Right ventricle myocardium inferior (tissue), 1 donor: Measurements from ENCODE around the gene CSNK1D. TPM values are rescaled to one million over a fixed set of nuclear protein-coding genes. Genes with fewer than 3 reads are reported as not detected.

Experiments
- ATAC-seq: fragments of 200-7000 bp; cut with Tn5 transposase; one replicate; pipeline ENCODE4 v1.9.1; 2020; ENCODE audit warnings: mild to moderate bottlenecking, moderate library complexity
- DNase-seq: peaks from one replicate; pipeline ENCODE4 v3.0.0; 2021; ENCODE audit errors: missing footprints
- intact Hi-C: fragments of 100-400 bp; cut with DNase I; formaldehyde crosslinking; loops from one replicate; pipeline ENCODE4 v1.11.0; 2022
- total RNA-seq: library from RNA; stranded (reverse); fragmentation: NEBNext Ultra II Directional; extraction: Animal tissue kit (Norgen Biotek cat#: 25700); gene quantifications from one replicate; pipeline ENCODE4 v1.2.1, GENCODE V29; 2021
- donor health status: DM: no; HTN: yes; CAD: no; lungs with severe emphysema.

The CSNK1D gene
- total RNA-seq, 1 donor from 2014 or later: 62.6 TPM

DNA sequence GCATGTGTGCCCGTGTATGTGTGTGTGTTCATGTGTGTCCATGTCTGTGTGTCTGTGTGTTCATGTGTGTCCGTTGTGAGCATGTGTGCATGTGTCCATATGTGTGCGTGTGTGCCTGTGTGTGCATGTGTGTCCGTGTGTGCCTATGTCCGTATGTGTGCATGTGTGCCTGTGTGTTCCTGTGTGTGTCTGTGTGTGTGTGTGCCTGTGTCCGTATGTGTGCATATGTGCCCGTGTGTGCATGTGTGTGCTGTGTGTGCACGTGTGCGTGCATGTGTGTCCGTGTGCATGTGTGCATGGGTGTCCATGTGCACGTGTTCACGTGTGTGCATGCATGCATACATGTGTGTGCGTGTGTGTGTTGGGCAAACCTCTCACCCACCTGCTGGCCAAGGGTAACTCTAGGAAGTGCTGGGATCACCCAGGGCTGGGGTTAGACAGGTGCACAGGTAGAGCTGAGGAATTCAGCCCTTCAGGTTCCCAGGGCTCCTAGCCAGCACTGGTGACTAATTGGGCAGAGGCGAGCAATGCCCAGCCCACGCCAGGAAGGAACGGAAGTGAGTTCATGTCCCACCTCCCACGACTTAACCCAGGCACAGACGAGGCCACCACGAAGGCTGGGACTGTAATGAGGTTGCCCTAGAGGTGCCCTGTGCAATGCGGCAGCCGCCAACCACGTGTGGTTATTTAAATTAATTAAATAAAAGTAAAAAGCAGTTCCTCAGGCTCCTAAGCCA, 8.2 kb upstream of the CSNK1D start:
- intact Hi-C loops: no loop called here
- DNase-seq (peak; percentile 51), ATAC-seq (no peak)

DNA sequence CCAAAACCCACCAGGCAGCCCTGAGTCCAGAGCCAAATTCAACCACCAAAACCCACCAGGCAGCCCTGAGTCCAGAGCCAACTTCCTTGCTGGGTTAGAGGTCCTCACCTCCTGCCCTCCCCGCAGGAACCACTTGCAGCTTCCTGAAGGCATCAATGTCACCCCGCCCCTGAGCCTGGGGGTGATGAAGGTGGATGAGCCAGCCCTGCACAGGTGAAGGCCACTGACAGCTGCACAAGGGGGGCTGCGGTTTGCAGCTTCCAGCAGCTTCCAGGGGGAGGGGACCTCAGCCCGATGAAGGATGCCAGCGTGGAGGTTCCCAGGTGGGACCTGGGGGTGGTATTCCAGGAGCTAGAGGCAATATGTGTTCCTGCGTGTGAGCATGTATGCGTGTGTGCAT, 7.6 kb upstream of the CSNK1D start:
- DNase-seq: peak; percentile 37
- intact Hi-C loops: no loop called here
- no peak for ATAC-seq

DNA sequence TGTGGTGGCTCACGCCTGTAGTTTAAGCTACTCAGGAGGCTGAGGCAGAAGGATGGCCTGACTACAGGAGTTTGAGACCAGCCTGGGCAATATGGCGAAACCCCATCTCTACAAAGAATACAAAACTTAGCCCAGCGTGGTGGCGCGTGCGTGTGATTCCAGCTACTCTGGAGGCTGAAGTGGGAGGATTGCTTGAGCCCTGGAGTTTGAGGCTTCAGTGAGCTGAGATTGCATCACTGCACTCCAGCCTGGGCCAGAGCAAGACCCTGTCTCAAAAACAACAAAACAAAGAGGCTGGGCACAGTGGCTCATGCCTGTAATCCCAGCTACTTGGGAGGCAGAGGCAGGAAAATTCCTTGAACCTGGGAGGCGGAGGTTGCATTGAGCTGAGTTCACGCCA, 7.0 kb upstream of the CSNK1D start:
- DNase-seq (peak; percentile 31), ATAC-seq (no peak)
- intact Hi-C loops: no loop called here

DNA sequence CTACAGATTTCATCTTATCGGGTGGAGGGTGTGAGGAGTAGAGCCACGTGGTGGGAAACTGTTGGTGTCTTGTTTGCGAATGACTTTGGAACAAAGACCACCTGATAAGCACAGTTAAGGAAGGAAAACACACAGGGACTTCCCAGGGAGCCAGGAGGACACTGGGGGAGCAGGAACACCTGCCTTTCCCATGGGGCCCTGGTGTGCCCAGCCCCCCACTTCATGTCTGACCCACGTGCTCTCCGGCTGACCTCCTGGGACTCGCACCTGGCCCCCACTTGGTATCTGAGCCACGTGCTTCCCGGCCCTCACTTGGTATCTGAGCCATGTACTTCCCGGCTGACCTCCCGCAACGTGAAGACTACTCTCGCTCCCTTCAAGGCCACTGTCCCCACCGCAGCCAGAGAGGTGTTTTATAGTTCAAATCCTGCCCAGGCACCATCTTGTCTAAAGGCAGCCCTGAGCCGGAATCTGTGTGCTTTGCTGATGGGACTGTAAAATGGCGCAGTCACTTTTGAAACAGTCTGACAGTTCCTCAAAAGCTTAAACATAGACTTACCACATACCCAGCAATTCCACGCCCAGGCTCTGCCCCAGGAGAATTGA, 5.4 kb upstream of the CSNK1D start:
- peak; percentile 66 for DNase-seq
- ATAC-seq: no peak
- intact Hi-C loops: no loop called here

DNA sequence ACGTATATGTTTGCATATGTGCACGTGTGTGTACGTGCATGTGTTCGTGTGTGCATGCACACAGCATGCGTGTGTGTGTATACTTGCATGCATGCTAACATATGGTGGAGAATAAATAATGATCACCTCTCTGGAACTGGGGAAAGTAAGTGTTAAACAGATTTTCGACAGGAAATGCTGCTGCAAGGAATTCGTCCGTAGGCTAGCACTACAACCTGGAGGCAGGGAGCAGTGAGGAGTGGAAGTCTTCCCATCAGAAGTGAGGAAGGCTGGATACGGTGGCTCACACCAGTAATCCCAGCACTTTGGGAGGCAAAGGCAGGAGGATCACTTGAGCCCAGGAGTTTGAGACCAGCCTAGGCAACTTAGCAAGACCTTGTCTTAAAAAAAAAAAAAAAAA, 4.8 kb upstream of the CSNK1D start:
- DNase-seq: no peak

DNA sequence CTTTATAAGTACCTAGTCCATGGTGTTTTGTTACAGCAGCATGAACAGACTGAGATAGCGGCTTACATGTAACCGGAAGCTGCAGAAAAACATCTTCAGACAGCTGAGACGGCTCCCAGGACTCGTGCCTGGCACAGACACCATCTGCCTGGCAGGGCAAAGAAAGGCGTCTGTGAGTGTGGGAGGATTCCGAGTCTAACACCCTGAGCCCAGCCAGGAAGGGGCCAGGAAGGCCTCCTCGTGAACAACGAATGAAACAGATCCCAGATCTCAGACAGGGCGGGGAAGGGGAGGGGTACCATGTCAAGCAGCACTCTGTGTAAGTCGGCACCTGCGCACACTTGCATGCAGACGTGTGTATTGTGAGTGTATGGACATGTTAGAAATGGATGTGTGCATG, 4.4 kb upstream of the CSNK1D start:
- intact Hi-C loops: no loop called here
- no peak for DNase-seq
- no peak for ATAC-seq

More for the DNA sequence above, 4.8 kb upstream of the CSNK1D start:
- intact Hi-C loops: no loop called here
- ATAC-seq: no peak

DNA sequence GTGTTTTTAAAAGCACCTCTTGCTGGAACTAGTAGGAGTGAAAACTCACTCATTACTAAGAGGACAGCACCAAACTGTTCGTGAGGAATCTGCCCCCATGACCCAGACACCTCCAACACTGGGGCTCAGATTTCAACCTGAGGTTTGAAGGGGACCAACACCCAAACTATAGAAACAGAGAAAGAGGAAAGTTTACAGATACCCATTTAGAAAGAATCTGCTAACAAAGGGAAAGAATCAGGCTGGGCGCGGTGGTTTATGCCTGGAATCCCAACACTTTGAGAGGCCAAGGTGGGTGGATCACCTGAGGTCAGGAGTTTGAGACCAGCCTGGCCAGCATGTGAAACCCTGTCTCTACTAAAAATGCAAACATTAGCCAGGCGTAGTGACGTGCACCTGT, 3.4 kb upstream of the CSNK1D start:
- ATAC-seq (no peak), DNase-seq (no peak)
- intact Hi-C loops: no loop called here

DNA sequence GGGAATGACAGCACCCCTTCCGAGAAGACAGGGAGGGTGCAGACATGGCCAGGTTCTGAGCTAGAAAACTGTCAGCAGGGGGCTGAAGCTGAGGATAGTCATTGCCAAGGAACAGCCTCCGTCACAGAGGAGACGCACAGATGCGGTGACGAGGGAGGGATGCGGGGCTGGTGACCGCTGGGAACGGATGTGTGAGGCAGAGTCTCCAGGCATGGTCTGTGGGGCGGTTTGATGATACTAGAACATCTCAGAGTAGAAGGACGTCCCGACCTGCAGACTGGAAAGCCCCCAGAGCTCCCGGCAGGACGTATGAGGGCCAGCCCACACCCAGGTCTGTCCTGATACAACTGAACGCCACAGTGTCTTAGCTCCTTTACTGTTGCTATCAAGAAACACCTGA, 1.8 kb upstream of the CSNK1D start:
- DNase-seq (peak; percentile 37), ATAC-seq (no peak)
- intact Hi-C loops: no loop called here

DNA sequence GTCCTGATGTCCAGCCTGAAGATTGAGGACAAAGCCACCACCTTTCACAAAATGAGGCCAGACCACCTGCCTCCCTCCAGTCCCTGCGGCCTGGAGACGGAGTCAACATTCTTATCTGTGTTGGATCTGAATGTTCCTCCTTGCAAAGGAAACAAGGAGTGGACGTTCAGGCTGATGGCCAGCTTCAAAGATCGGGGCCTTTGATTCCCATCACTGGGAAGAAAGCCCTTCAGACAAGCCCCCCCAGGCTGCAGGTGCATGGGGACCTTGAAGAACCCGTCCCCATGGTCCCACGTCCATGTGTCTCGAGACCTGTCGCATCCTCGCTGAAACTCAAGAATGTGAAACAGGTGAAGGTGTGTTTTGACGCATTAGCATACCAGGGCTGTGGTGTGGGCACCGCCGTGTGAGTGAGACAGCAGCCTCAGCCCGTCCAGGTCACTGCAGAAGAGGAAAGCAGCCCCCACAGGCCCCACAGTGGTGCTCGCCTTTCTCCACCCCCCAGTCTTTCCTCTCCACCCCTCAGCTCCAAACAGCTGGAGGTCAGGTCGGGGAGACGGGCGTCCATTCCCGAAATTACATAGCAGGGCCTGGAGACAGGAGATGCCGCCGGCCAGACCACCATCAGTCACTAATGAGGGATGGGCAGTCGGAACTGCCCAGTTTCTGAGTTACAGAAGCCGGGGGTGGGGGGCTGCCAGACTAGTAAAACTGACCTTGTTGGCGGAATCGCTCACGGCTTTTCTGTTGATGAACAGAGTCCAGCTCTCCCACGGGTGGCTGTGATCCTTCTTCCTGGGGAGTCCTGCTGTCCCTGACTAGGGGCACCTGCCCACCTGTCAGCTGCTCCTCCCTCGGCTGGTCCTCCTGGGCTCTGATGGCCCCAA, 877 bp upstream of the CSNK1D start:
- DNase-seq: peak; percentile 37
- no peak for ATAC-seq
- intact Hi-C loops: loop anchor here (5.0 kb wide), 1 partner anchor 42 kb away; no protein-coding TSS in a partner anchor

DNA sequence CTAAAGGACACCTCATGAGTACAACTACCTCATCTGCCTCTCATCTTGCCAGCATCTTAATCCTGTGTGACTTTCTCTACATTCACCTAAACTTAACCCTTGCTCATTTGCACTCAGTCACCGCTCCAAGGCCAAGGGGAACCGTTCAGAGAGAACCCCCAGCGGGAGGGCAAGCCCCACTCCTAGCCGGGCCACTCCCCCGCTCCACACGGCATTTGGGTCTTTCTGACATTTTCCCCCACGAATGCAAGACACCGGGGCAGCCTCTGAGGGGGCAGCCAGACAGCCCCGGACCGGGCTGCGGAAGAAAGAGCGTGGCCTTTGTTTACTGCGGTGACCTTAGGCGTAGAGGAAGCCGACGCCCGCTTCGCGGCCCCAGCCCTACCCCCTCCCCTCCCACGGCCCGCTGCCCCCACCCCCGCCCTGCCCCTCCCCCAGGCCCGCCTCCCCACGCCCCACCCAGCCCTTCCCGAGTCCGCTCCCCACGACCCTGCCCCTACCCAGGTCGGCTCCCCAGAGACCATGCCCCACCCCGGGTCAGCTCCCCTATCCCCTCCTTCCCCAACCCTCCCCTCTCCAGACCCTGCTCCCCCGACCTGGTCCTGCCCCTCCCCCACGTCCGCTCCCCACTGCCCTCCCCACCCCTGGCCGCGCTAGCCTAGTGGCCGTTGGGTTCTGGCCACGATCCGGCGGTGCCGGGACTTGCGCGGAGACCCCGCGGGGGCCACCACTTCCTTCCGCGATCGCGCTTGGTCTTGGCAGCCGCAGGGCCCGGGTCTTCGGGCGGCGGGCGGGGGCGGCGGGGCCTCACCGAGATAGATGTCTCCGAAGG, 789 bp downstream of the CSNK1D start:
- intact Hi-C loops: loop anchor here (1.0 to 5.0 kb wide), 2 partner anchors 20 to 40 kb away; no protein-coding TSS in a partner anchor
- ATAC-seq (peak; percentile 24), DNase-seq (peak; percentile 79)

DNA sequence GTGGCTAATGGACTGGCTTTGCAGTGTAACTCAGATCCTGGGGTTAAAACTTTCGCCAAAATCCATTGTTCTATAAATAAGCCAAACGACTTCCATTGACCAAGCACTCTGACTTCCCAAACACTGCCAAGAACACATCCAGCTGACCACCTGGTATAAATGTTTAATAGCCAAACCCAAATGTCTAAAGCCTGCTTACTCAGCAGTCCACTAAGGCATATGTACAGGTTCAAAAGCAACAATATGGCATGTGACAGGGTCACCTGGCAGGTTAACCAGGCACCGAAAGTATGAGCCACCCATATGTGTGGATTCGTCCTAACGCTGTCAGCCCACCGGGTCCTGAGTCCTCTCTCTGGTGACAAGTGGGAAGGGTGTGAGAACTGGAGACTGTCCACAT, 2.1 kb downstream of the CSNK1D start:
- DNase-seq (no peak), ATAC-seq (no peak)
- intact Hi-C loops: loop anchor here (5.0 kb wide), 1 partner anchor 39 kb away; no protein-coding TSS in a partner anchor

DNA sequence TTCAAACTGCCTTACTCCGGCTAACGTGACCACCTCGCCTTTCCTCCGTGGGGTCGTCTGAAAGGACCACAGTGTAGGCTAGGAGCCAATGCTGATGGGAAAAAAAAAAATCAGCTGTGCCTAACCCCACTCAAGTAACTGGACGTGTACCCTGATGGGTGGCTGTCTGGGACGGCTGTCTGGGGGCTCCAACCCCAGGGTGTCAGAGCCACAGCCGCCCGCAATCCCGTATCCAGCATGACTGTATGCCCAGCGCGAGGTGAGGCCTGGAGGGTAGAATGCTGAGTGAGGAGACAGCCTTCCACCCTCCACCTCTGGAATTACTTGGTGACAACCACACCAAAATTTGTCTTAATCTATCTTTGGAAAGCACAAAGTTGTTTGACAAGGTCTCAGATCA, 2.8 kb downstream of the CSNK1D start:
- peak; percentile 50 for DNase-seq
- ATAC-seq: no peak
- intact Hi-C loops: loop anchor here (5.0 kb wide), 1 partner anchor 38 kb away; no protein-coding TSS in a partner anchor

DNA sequence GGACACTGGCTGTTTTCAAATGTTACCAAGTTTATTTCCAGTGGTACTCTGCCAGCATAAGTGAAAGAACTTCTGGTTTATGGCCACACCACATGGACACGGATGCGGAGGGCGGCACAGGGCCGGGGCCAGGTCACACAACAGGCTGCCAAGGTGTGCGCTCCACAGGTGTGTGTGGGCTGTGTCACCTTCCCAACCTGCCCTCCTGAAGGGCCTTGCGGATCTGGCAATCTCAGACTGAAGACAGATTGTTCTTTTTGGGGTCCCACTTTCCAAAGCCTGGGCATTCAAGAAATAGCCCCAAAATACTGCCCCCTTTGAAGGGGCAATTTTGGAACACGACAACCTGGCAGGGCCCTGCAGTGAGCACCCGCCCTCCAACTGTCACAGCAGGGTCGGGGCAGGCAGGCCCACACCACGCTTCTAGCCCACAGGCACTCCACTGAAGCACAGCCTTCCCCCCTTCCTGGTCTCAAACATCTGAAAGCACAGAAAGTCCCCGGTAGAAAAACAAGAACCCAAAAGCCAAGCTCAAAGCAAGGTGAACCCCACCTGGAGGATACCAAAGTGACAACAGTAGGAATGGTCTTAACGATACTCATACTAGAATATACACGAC, 3.5 kb downstream of the CSNK1D start:
- DNase-seq (peak; percentile 32), ATAC-seq (no peak)
- intact Hi-C loops: loop anchor here (5.0 kb wide), 1 partner anchor 38 kb away; no protein-coding TSS in a partner anchor

DNA sequence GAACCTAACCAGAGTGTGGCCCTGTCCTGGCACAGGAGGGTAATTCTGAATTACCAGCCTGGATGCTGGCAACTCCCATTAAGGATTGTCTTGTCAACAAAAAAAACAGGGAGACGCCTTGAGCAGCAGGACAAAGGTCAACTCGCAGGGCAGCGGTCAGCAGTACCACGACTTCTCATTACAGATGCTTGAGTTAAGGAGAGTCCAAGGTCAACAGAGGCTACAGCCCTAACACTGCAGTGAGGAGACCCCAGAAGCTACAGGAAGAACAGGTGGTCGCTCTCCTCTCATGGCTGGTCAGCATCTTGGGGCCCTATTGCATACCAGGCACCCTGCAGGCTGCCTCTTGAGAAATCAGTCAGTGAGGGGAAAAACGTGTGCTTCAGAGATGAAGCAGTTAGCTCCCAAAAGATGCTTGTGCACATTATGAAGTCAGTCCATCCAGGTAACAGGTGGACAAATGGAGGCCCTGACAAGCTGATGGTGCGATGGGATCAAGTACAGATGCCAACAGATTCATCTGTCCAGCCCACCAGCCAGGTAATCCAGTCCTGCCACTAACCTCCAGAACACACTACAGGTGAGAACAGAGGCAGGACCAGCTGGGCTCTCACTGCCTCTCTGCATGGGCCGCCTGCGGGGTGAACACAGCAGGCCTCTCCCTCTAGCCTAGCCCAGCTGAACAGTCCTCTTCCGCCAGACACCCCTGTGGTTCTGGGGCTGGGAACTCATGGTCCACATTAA, 4.2 kb downstream of the CSNK1D start:
- intact Hi-C loops: no loop called here
- DNase-seq: peak; percentile 54

DNA sequence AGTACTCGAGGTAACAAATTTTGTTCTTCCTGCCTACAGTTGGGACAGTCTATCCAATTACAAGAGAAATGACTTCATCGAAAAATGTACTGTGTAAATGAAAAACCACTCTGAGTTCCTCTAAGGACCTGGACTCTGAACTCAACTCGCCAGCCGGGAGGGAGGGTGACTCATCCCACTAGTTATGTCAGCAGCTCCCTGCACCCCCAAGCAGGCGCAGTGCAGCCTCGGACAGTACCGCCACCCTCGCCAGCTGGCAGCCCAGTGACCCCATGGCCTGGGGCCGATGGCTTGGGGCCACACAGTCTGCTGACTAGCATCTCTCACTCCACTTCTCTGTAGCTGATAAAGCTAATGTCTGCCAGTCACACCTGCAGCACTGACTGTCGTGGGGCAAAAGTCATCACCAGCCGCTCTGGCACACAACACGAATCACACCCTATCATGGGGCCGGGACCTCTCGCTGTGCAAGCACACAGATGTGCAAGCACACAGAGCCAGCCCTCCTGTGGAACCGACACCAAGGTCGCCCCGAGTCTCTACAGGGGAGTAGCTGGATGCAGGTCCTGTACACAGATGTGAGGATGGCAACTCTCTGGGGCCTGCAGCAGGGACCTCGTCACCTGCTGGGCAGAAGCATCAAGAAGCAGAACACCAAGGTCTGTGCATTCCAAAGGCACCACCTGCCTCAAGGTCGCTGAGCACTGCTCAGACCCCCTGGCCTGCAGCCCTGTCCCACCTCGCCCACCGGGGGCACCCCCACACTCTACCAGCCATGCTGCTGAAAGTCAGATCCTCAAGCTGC, 5.7 kb downstream of the CSNK1D start:
- intact Hi-C loops: loop anchor here (1.0 kb wide), 1 partner anchor 26 kb away; no protein-coding TSS in a partner anchor
- DNase-seq: peak; percentile 96
- peak; percentile 97 for ATAC-seq

More for the DNA sequence above, 4.2 kb downstream of the CSNK1D start:
- ATAC-seq: no peak

DNA sequence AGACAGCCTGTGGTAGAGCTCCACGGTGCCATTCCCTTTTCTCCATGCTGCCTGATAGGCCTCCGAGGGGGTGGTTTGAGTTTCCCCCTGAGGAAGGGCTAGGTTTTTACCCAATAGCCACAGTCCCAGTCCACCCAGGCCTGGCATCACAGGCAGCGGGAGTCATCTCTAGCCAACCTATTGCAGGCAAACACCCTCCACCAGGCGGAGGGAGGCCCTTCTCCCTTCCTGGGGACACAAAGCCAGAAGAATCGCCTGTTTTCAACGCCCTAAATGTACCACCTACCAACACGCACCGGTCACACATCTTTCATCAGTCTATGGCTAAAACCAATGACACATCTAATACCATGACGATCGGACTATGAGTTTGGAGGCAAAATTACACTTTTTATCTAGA, 7.4 kb downstream of the CSNK1D start:
- intact Hi-C loops: no loop called here
- DNase-seq (peak; percentile 33), ATAC-seq (no peak)

DNA sequence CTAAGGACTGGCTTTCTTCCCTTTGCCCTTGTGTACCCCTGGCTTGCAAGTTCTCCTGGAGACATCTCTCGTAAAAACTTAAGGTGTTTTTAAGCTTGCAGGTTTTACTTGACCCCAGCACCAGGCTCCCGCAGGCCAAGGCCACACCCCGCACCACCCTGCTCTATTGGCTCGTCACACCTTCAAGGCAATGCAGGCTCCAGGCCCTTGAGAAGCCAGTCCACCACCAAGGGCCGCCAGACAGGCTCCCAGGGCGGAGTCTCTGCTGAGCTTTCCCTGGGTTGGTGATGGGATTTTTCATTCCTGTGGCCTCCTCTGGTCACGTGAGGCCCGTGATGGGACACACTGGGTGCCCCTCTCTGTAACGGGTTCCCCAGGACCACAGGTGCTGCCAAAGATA, 9.9 kb downstream of the CSNK1D start:
- DNase-seq (peak; percentile 31), ATAC-seq (no peak)
- intact Hi-C loops: no loop called here
